PFSK-1 (cell line): Measurements from ENCODE around the gene ENDOV.

Experiments
- POLR2AphosphoS5 ChIP-seq: IDR thresholded peaks from 2 replicates; pipeline ENCODE4 v1.6.1; 2012; ENCODE audit warnings: low read depth, mild to moderate bottlenecking, control low read depth, low read length, moderate library complexity
- SIN3A ChIP-seq: IDR thresholded peaks from 2 replicates; pipeline ENCODE4 v1.6.1; 2012; ENCODE audit warnings: mild to moderate bottlenecking, low read length, moderate library complexity, borderline replicate concordance; ENCODE audit not compliant: insufficient read depth
- TAF1 ChIP-seq: IDR thresholded peaks from 2 replicates; pipeline ENCODE4 v1.6.1; 2012; ENCODE audit warnings: low read length, control low read depth, borderline replicate concordance; ENCODE audit not compliant: insufficient read depth
- TF ChIP-seq, protein P1 (sequence below), 2 experiments: IDR thresholded peaks; 2 replicates each; pipeline versions ENCODE4 v1.6.1 to v1.8.0; 2011 to 2012; ENCODE audit warnings: low read depth in 2 of 2, low read length in 2 of 2, control low read depth in 1 of 2, inconsistent platforms in 1 of 2, mild to moderate bottlenecking in 1 of 2, moderate library complexity in 1 of 2; ENCODE audit not compliant: insufficient read depth in 1 of 2

DNA sequence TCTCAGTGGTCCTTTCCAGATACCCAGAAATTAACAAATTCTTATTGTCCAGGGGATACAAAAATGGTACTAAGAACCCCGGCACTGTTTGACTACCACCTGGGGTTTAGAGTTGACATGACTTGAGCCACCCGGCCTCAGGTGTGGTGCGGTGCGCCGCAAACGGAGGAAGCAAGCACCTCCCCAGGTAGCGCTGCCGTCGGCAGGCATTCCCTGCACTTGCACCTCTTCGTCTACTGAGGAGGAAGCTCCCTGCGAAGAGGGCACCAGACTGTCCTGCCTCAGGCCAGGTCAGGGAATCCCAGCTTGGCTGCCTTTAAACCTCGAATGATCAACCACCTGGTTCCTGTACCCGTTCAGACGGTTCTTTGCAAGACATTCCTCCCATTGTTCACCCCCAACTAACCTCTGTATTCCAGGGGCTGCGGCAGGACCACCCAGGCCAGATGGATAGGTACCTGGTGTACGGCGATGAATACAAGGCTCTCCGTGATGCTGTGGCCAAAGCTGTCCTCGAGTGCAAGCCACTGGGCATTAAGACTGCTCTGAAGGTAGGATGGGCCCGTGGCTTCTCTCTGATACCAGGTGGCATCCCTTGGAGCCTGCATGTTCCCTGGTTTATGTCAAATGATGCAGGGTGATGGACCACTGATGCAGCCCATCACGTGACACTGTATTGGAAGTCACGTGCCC, 40.8 kb upstream of the ENDOV start:
- TF ChIP-seq SIN3A, result no peak
- no peak for TF ChIP-seq TAF1
- TF ChIP-seq, protein P1, sequence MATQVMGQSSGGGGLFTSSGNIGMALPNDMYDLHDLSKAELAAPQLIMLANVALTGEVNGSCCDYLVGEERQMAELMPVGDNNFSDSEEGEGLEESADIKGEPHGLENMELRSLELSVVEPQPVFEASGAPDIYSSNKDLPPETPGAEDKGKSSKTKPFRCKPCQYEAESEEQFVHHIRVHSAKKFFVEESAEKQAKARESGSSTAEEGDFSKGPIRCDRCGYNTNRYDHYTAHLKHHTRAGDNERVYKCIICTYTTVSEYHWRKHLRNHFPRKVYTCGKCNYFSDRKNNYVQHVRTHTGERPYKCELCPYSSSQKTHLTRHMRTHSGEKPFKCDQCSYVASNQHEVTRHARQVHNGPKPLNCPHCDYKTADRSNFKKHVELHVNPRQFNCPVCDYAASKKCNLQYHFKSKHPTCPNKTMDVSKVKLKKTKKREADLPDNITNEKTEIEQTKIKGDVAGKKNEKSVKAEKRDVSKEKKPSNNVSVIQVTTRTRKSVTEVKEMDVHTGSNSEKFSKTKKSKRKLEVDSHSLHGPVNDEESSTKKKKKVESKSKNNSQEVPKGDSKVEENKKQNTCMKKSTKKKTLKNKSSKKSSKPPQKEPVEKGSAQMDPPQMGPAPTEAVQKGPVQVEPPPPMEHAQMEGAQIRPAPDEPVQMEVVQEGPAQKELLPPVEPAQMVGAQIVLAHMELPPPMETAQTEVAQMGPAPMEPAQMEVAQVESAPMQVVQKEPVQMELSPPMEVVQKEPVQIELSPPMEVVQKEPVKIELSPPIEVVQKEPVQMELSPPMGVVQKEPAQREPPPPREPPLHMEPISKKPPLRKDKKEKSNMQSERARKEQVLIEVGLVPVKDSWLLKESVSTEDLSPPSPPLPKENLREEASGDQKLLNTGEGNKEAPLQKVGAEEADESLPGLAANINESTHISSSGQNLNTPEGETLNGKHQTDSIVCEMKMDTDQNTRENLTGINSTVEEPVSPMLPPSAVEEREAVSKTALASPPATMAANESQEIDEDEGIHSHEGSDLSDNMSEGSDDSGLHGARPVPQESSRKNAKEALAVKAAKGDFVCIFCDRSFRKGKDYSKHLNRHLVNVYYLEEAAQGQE (IDR thresholded peaks at IDR 0.05; ENCODE audit: insufficient read depth in 1 of 2, low read depth in 2 of 2, low read length in 2 of 2), result no peak
- no peak for TF ChIP-seq POLR2AphosphoS5
